ENCODE data around the gene IFITM5. TPM values are rescaled to one million over a fixed set of nuclear protein-coding genes. Genes with fewer than 3 reads are reported as not detected.
A peak's percentile ranks its signal among the peaks of the same experiment; 100 is the strongest.
"Not testable (repeated sequence)": the region's sequence is repeated elsewhere in the genome, so short reads cannot be mapped to it uniquely, and the experiment has no call there.

Gene IFITM5
- not detected for polyA plus RNA-seq (ENCODE audit: low read depth in 6 of 6)

DNA sequence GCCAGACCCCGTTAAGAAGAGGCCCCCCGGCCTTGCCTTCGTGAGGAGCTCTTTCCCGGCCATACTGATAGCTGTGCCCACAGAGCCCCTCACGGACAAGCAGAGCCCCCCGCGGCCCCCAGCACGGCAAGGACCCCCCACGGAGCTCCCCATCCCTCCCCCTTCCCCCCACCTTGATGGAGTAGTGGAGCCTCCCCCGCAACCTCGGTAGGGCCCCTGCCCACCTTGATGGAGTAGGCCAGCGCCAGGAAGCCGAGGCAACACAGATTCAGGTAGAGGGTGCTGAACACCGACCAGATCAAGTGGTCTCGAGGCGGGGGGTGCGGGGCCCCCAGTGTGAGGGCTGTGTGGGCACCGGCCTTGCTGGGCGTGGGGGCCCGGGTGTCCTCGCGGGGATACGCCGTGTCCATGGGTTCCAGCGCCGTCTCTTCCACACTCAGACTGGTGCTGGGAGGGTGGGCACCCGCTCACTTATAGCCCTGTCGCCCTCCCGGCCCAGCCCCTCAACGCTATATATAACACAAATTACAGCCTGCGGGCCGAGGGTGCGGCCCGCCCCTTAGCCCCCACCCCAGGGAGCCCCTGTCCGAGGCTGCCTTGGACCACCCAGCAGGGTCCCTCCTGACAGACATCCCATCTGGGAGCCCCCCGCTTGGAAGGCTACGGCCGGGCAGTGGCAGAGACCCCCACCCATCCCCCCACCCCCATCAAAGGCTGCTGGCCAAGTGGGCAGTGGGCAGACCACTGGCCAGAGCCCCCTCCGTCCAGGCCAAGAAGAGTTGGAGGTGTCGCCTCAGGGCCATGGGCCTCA is at the start of gene IFITM5:
Gene IFITM5 (minus strand): TSS at position 446 of the 811 bp plus-strand sequence. CDS start 36 bp downstream, at position 410.
- Mint-ChIP-seq H3K4me1 (peaks cover 22 to 28% (median 23%) of the 10 kb centered on the region in 3 donors), H3K27ac (no peak within 1 kb of the TSS), H3K4me3 (peak within 1 kb of the TSS in 1 of 8 donors; percentile 12), H3K36me3 (no peaks in the 10 kb centered on the region), H3K27me3 (peaks cover 0 to 11% (median 7%) of the 10 kb centered on the region in 3 donors), H3K9me3 (no peaks in the 10 kb centered on the region)
- no peak for ATAC-seq (ENCODE audit: low read depth in 2 of 2)
- DNase-seq, result no peak

DNA sequence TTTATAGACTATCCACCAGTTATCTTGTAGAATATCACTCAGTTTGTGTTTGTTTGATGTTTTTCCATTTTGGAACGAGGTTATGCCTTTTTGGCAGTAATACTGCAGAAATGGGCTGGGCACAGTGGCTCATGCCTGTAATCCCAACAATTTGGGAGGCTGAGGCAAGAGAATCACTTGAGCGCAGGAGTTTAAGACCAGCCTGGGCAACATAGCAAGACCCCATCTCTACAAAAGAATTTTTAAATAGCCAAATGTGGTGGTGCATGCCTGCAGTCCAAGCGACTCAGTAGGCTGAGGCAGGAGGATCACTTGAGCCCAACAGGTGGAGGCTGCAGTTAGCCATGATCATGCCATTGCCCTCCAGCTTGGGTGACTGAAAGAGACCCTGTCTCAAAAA is 47.2 kb upstream of the IFITM5 start:
- no peaks in the 10 kb centered on the region for H3K27me3 Mint-ChIP-seq
- H3K4me1 Mint-ChIP-seq, result peaks cover 9 to 31% (median 20%) of the 10 kb centered on the region in 3 donors
- peak overlapping the region in 2 of 6 donors; percentile 28 to 49 for H3K27ac Mint-ChIP-seq
- H3K4me3 Mint-ChIP-seq, result no peak overlapping the region
- peaks cover 0 to 2% (median 0%) of the 10 kb centered on the region in 7 donors for H3K9me3 Mint-ChIP-seq
- no peaks in the 10 kb centered on the region for H3K36me3 Mint-ChIP-seq
- ATAC-seq (ENCODE audit: low read depth in 2 of 2) (no peak), DNase-seq (no peak)

DNA sequence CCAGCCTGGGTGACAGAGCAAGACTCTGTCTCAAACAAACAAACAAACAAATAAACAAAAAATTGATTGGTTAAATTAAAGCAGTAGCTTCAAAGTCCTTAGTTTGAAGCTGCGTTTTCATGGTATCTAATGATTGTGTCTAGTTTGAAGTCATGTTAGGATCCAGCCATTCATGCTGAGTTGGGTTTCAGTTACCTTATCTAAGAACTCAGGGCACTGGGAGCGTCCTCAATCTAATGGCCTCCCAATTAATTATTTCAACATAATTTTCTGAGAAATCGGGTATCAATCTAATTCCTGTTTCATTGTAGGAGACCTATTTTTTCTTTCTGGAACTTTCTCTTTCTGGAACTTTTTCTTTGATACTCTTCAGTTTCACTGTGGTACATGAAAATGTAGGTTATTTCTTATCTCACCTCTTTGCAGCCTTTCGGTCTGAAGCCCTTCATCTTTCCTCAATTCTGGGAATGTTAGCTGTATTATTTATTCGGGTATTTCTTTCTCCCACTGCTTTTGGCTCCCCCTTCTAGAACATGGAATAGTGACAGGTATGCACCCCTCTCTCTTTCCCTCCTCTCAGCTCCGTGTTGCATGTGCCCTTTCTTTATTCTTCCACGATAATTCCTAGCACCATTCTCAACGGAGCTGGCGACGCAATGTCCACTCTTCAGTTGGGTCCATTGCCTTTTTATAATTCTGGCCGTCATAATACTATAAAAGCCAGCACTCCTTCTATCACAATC is 45.7 kb upstream of the IFITM5 start:
- Mint-ChIP-seq H3K27me3 (no peaks in the 10 kb centered on the region), H3K36me3 (peaks cover 0 to 7% of the 10 kb centered on the region in 2 donors), H3K4me1 (peaks cover 14 to 35% (median 22%) of the 10 kb centered on the region in 3 donors), H3K9me3 (peaks cover 0 to 7% (median 2%) of the 10 kb centered on the region in 7 donors), H3K4me3 (no peak overlapping the region), H3K27ac (peak overlapping the region in 1 of 6 donors; percentile 65)
- DNase-seq, result no peak
- no peak for ATAC-seq (ENCODE audit: low read depth in 2 of 2)

DNA sequence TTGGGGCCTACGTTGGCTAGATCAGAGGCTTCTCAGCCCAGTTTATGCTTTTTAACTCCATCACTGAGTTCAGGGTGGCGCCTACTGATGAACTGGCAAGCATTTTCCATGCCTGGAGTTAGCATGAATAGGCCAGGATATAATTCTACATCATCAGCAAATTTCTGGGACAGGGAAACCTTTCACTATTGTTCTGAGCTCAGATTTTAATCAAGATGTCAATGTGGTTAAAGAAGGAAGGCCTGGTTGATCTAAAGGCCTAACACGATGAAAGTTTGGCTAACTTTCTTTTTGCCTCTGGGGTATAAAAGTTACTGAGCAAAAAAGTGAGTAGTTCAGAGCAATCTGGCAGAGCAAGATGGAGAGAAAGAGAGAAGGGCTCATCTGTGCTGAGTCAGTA is 43.0 kb upstream of the IFITM5 start:
- no peaks in the 10 kb centered on the region for H3K27me3 Mint-ChIP-seq
- peak overlapping the region in 2 of 8 donors; percentile 25 to 61 for H3K4me3 Mint-ChIP-seq
- no peak for DNase-seq
- H3K36me3 Mint-ChIP-seq, result peaks cover 0 to 7% of the 10 kb centered on the region in 2 donors
- no peak for ATAC-seq (ENCODE audit: low read depth in 2 of 2)
- no peak overlapping the region for H3K27ac Mint-ChIP-seq
- H3K4me1 Mint-ChIP-seq, result peaks cover 14 to 33% (median 22%) of the 10 kb centered on the region in 3 donors
- H3K9me3 Mint-ChIP-seq, result peaks cover 0 to 7% (median 2%) of the 10 kb centered on the region in 7 donors

DNA sequence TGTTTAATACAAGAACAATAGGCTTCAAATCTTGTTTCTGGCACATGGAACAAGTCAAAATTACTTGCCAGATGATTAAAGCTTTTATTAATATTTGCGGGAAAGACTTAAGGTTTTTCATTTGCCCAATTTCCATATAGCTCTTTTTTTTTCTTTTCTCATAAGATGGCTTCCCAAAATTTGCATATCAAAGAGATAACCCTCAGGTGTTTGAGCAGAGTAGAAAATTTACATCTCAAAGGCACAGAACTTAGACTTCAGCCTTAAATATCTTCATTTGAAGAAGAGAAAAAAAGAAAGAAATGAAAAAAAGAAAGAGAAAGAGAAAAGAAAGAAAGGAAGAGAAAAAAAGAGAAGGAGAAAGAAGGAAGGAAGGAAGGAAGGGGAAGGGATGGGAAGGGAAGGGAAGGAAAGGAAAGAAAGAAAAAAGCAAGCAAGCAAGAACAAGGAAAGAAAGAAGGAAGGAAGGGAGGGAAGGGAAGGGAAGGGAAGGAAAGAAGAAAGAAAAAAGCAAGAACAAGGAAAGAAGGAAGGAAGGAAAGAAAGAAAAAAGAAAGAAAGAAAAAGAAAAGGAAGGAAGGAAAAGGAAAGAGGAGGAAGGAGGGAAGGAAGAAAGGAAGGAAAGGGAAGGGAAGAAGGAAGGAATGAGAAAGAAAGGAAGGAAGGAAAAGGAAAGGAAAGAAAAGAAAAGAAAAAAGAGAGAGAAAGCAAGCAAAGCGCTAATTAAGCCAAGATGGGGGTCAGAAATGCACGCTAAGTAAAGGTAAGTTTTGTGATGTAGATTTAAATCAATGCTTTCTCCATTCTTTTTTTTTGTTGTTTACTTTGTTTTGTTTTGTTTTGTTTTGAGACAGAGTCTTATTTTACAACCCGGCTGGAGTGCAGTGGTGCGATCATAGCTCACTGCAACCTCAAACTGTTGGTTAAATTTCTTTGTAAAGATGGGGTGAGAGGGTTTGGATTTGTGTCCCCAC is 41.5 kb upstream of the IFITM5 start:
- Mint-ChIP-seq H3K27ac (peak overlapping the region in 4 of 6 donors; percentile 58 to 84 (median 75)), H3K36me3 (peaks cover 0 to 7% of the 10 kb centered on the region in 2 donors), H3K9me3 (peaks cover 0 to 7% (median 2%) of the 10 kb centered on the region in 7 donors), H3K4me1 (peaks cover 25 to 43% (median 33%) of the 10 kb centered on the region in 3 donors), H3K4me3 (peak overlapping the region in 7 of 8 donors; percentile 61 to 87 (median 74)), H3K27me3 (no peaks in the 10 kb centered on the region)
- ATAC-seq (ENCODE audit: low read depth in 2 of 2), result no peak
- no peak for DNase-seq

DNA sequence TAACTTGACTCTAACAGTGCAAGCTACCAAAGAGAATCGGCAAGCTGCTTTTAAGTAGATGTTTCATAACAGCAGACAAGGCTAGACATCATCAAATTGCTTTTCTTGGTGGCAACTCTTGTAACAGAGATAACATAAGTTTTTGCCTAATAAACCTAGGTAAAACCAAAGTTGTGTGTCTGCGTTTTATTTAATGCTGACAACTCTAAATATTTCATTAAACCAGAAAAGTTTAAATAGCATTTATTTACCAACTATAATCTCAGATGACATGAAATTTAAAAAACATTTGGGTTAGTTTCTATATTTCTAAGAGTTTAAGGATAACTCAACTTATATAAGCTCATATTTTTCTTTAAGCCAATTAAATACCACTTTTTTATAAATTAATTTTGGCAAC is 40.6 kb upstream of the IFITM5 start:
- ATAC-seq (ENCODE audit: low read depth in 2 of 2), result no peak
- H3K27me3 Mint-ChIP-seq, result no peaks in the 10 kb centered on the region
- H3K36me3 Mint-ChIP-seq, result peaks cover 0 to 7% of the 10 kb centered on the region in 2 donors
- H3K4me3 Mint-ChIP-seq, result peak overlapping the region in 1 of 8 donors; percentile 64
- no peak for DNase-seq
- peaks cover 28 to 48% (median 37%) of the 10 kb centered on the region in 3 donors for H3K4me1 Mint-ChIP-seq
- H3K27ac Mint-ChIP-seq, result no peak overlapping the region
- H3K9me3 Mint-ChIP-seq, result peaks cover 0 to 7% (median 2%) of the 10 kb centered on the region in 7 donors

DNA sequence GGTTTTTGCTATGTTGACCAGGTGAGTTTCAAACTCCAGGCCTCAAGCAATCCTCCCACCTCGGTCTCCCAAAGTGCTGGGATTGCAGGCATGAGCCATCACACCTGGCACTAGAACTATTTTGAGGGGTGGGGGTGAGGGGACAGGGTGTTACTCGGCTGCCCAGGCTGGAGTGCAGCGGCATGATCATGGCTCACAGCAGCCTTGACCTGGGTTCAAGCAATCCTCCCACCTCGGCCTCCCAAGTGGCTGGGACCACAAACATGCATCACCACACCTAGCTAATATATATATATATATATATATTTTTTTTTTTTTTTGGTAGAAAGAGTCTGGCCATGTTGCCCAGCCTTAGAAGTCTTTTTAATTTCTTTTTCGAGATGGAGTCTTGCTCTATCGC is 38.4 kb upstream of the IFITM5 start:
- H3K4me1 Mint-ChIP-seq, result peaks cover 28 to 43% (median 37%) of the 10 kb centered on the region in 3 donors
- no peak for DNase-seq
- H3K27me3 Mint-ChIP-seq, result no peaks in the 10 kb centered on the region
- H3K9me3 Mint-ChIP-seq, result peaks cover 0 to 7% (median 2%) of the 10 kb centered on the region in 7 donors
- H3K27ac Mint-ChIP-seq, result no peak overlapping the region
- peaks cover 0 to 7% of the 10 kb centered on the region in 2 donors for H3K36me3 Mint-ChIP-seq
- no peak overlapping the region for H3K4me3 Mint-ChIP-seq
- no peak for ATAC-seq (ENCODE audit: low read depth in 2 of 2)

DNA sequence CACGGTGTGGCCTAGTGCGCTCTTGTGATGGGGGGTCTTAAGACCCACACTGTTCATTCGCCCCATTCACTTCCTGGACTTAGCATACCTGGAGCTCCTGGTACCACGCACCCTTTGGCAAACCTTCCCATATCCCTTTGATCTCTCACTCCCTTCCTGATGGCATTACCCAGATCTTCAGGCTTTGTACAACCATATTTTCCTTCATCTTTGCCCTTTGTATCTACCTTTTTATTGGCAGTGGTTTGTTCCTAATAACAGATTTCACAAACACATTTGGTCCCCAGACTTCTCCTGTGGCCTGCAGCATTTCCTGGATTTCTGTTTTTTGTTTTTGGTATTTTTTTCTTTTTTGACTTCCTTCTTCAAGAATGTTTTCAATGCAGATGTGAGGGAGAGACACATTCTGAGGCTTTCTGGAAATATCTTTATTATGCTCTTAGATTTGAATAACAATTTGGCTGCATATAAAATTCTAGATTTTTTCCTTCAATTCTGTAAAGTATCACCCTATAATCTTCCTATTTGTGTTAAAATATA is 37.4 kb upstream of the IFITM5 start:
- peaks cover 27 to 37% (median 29%) of the 10 kb centered on the region in 3 donors for H3K4me1 Mint-ChIP-seq
- peak overlapping the region in 2 of 6 donors; percentile 23 to 33 for H3K27ac Mint-ChIP-seq
- ATAC-seq (ENCODE audit: low read depth in 2 of 2) (no peak), DNase-seq (no peak)
- no peaks in the 10 kb centered on the region for H3K27me3 Mint-ChIP-seq
- no peak overlapping the region for H3K4me3 Mint-ChIP-seq
- H3K9me3 Mint-ChIP-seq, result peaks cover 0 to 7% (median 2%) of the 10 kb centered on the region in 7 donors
- peaks cover 0 to 7% of the 10 kb centered on the region in 2 donors for H3K36me3 Mint-ChIP-seq

DNA sequence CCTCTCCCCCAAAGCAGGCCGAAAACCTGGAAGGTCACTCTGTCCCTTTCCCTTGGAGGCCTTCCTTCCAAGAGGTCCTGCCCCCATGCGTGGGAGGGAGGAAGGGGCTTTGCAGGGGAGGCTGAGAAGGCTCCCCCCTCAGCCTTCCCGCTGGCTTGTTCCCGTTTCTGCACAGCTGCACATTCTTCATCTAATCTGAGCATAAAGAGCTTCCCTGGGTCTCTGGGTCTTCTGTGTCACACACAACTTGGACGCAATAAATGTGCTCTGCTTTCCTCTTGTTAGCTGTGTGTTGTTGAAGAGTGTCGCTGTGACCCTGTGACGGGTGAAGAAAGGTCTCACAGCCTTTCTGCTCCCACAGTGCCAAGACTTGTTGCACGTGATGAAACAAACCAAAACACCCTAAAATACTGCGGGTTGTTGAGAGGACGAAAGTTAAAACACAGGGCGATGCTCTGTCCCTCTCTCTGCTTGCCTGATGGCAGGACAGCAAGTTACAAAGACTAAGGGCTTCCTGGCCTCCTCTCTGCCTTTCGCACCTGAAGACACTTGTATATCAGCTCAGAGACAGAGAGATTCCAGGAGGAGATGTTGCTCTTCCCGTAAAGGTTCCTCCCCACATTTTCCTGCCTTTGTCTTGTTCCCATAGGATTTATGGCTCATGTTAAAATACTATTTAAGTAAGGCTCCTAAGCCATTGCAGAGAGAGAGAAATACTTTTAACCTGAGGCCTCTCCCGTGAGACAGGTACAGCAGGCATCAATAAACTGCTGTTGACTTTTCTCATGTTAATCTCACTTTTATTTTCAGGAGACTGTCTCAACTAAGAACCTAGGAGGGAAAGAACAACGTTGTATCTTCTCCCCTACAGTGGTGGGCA is 36.7 kb upstream of the IFITM5 start:
- ATAC-seq (ENCODE audit: low read depth in 2 of 2) (no peak), DNase-seq (no peak)
- peak overlapping the region in 2 of 6 donors; percentile 23 to 78 for H3K27ac Mint-ChIP-seq
- H3K4me3 Mint-ChIP-seq, result no peak overlapping the region
- peaks cover 22 to 37% (median 24%) of the 10 kb centered on the region in 3 donors for H3K4me1 Mint-ChIP-seq
- no peaks in the 10 kb centered on the region for H3K27me3 Mint-ChIP-seq
- peaks cover 0 to 4% (median 0%) of the 10 kb centered on the region in 7 donors for H3K9me3 Mint-ChIP-seq
- peaks cover 0 to 6% of the 10 kb centered on the region in 2 donors for H3K36me3 Mint-ChIP-seq

DNA sequence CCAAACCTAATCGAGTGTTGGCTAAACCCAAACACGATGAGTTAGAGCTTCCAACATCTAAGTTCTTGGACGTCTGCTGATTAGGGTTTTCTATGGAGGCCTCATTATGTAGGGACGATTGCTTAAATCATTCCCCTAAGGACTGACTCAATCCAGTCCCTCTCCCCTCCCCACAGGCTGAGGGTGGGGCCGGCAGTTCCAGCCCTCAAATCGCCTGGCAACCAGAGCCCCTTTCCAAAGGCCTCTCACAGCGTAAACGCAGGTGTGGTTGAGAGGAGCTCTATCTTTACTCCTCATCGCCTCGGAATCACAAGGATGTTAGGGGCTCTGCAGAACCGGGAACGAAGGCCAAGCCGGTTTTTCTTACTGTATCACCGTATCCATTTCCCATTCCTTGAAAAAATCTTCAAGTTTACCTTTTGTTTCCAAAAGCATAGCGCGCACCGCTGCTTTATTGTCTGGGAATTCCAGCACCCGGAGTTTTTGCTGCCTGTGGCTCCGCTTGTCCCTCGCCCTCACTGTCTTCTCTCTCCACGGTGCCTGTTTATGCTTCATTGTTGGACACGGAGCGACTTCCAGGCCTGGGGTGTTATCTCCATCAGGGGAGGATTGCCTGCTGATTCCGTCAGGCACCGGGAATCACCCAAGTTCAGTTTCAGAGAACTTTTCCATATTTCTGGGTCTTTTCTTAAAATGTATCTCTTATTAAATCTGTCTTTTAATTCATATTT is 35.1 kb upstream of the IFITM5 start:
- no peaks in the 10 kb centered on the region for H3K36me3 Mint-ChIP-seq
- DNase-seq, result no peak
- ATAC-seq (ENCODE audit: low read depth in 2 of 2), result no peak
- H3K27ac Mint-ChIP-seq, result peak overlapping the region in 1 of 6 donors; percentile 70
- peaks cover 0 to under 1% (median 0%) of the 10 kb centered on the region in 7 donors for H3K9me3 Mint-ChIP-seq
- H3K4me3 Mint-ChIP-seq, result peak overlapping the region in 1 of 8 donors; percentile 54
- peaks cover 19 to 38% (median 30%) of the 10 kb centered on the region in 3 donors for H3K4me1 Mint-ChIP-seq
- no peaks in the 10 kb centered on the region for H3K27me3 Mint-ChIP-seq

DNA sequence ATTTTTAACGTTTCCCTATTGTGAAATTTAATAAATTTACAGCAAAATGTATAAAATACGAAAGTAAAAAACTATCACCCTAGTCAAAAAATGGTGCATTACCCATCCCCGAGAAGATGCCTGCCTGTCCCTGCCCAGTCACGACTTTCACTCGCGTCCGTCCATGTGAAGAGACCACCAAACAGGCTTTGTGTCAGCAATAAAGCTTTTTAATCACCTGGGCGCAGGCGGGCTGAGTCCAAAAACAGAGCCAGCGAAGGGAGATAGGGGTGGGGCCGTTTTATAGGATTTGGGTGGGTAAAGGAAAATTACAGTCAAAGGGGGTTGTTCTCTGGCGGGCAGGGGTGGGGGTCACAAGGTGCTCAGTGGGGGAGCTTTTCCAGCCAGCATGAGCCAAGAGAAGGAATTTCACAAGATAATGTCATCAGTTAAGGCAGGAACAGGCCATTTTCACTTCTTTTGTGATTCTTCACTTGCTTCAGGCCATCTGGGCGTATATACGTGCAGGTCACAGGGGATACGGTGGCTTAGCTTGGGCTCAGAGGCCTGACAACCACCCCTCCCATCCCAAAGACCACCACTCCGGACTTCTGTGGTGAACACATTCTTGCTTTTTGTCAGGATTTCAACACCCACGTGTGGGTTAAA is 34.4 kb upstream of the IFITM5 start:
- H3K27me3 Mint-ChIP-seq; H3K36me3 Mint-ChIP-seq; H3K4me3 Mint-ChIP-seq; ATAC-seq (ENCODE audit: low read depth in 2 of 2); H3K9me3 Mint-ChIP-seq; DNase-seq; H3K27ac Mint-ChIP-seq: not testable (repeated sequence)
- H3K4me1 Mint-ChIP-seq, result peaks cover 26 to 44% (median 32%) of the 10 kb centered on the region in 3 donors

Data from naive B cell (primary cell).